K562 (cell line): ENCODE results near the gene PAX5. TPM values are rescaled to one million over a fixed set of nuclear protein-coding genes. Genes with fewer than 3 reads are reported as not detected.

Experiments
- ATAC-seq: fragments of 200-7000 bp; cut with Tn5 transposase; 3 replicates; pipeline ENCODE4 v1.9.1; 2020; ENCODE audit warnings: moderate library complexity
- BruUV-seq: library from RNA; stranded (reverse); fragments of 400-500 nt; replicated peaks from 2 replicates; lab custom pipeline; 2021; lab: Mats Ljungman, UMichigan
- CTCF ChIA-PET: fragments of 300-600 bp; formaldehyde crosslinking; extraction: SDS; loops from one replicate; lab custom pipeline; 2021; ENCODE audit warnings: low intra/inter-chr PET ratio; lab: Yijun Ruan, JAX
- POLR2A ChIA-PET: fragments of 300-600, 350-650 bp; sonication (Branson Sonifier 250); formaldehyde crosslinking; extraction: SDS; loops from one replicate; lab custom pipeline; 2021; ENCODE audit warnings: antibody characterized with exemption, inconsistent platforms; lab: Yijun Ruan, JAX
- DNase-seq, 4 experiments: peaks; one replicate each; pipeline versions ENCODE4 v3.0.0 to v3.0.0-alpha.2; 2011 to 2018; ENCODE audit warnings: low spot score in 3 of 4, mixed read lengths in 3 of 4; ENCODE audit errors: extremely low read depth in 1 of 4
- FAIRE-seq: peaks from 2 replicates; lab custom pipeline; 2011; peaks lifted over from hg19 to GRCh38; lab: Jason Lieb, UNC
- H2AFZ ChIP-seq: 2 replicates; pipeline ENCODE4 v1.6.0; 2011; ENCODE audit warnings: low read depth, low read length, control low read depth, inconsistent platforms
- H3K27ac ChIP-seq: fragments of 200-600 bp; 3 replicates; pipeline ENCODE4 v1.8.0; 2011; ENCODE audit warnings: low read depth, mild to moderate bottlenecking, control low read depth, inconsistent platforms, low read length, moderate library complexity, mixed read lengths; ENCODE audit errors: extremely low read depth
- H3K27me3 ChIP-seq, 2 experiments: fragments of 300-600 bp in 1 of 2; 2 replicates in 1 of 2; 3 replicates in 1 of 2; pipeline versions ENCODE4 v1.6.0 to v1.8.0; 2011; ENCODE audit warnings: inconsistent platforms in 2 of 2, low read length in 2 of 2, mild to moderate bottlenecking in 1 of 2, mixed read lengths in 1 of 2, moderate library complexity in 1 of 2; ENCODE audit not compliant: control insufficient read depth in 2 of 2, insufficient read depth in 2 of 2
- H3K36me3 ChIP-seq: fragments of 300-600 bp; 3 replicates; pipeline ENCODE4 v1.8.0; 2011; ENCODE audit warnings: mild to moderate bottlenecking, low read length, inconsistent platforms; ENCODE audit not compliant: control insufficient read depth, insufficient read depth
- H3K4me1 ChIP-seq, 2 experiments: fragments of 200-600 bp in 1 of 2; replicated peaks in 1 of 2; 2 replicates in 1 of 2; 3 replicates in 1 of 2; pipeline versions ENCODE4 v1.5.1 to v1.8.0; 2011; ENCODE audit warnings: inconsistent platforms in 2 of 2, low read length in 2 of 2, mild to moderate bottlenecking in 1 of 2, mixed read lengths in 1 of 2, moderate library complexity in 1 of 2; ENCODE audit not compliant: control insufficient read depth in 2 of 2, insufficient read depth in 2 of 2
- H3K4me2 ChIP-seq: 2 replicates; pipeline ENCODE4 v1.6.1; 2011; ENCODE audit warnings: low read length, control low read depth, inconsistent platforms, mixed read lengths; ENCODE audit not compliant: insufficient read depth
- H3K4me3 ChIP-seq: fragments of 200-600 bp; sonication (generic), shearing (Covaris generic); 2 replicates; pipeline ENCODE4 v1.5.1; 2016; ENCODE audit warnings: control low read depth, inconsistent platforms
- H3K79me2 ChIP-seq: fragments of 200-600 bp; 3 replicates; pipeline ENCODE4 v1.8.0; 2011; ENCODE audit warnings: low read length, inconsistent platforms; ENCODE audit not compliant: control insufficient read depth, insufficient read depth
- H3K9ac ChIP-seq, 2 experiments: 2 replicates each; pipeline versions ENCODE4 v1.6.0 to v1.6.1; 2011; ENCODE audit warnings: low read depth in 2 of 2, low read length in 2 of 2, control low read depth in 1 of 2, inconsistent platforms in 1 of 2, mild to moderate bottlenecking in 1 of 2, mixed read lengths in 1 of 2; ENCODE audit not compliant: insufficient read depth in 1 of 2
- H3K9me1 ChIP-seq: one replicate; pipeline ENCODE4 v1.6.0; 2011; ENCODE audit warnings: inconsistent platforms, mild to moderate bottlenecking, low read length, moderate library complexity; ENCODE audit not compliant: control insufficient read depth, insufficient read depth
- H3K9me3 ChIP-seq: replicated peaks from 2 replicates; pipeline ENCODE4 v1.5.1; 2011; ENCODE audit warnings: low read depth, low read length, inconsistent platforms; ENCODE audit not compliant: control insufficient read depth, insufficient read depth
- H4K20me1 ChIP-seq: replicated peaks from 2 replicates; pipeline ENCODE4 v1.6.1; 2011; ENCODE audit warnings: low read length, inconsistent platforms, mixed read lengths; ENCODE audit not compliant: control insufficient read depth, insufficient read depth
- CBFB ChIP-seq: sonication (generic); formaldehyde crosslinking; IDR thresholded peaks from 2 replicates; pipeline ENCODE4 v1.4.0; 2020; ENCODE audit warnings: mild to moderate bottlenecking, missing genetic modification reagents
- CHD2 ChIP-seq: IDR thresholded peaks from 2 replicates; pipeline ENCODE4 v1.6.1; 2011; ENCODE audit warnings: low read depth, low read length
- HLTF ChIP-seq: fragments of 450-650 bp; IDR thresholded peaks from 2 replicates; pipeline ENCODE4 v1.6.1; 2016
- ID3 ChIP-seq, 2 experiments: fragments of 250-450 bp in 1 of 2; fragments of 450-650 bp in 1 of 2; sonication (Bioruptor Pico) in 1 of 2; IDR thresholded peaks; 2 replicates each; pipeline versions ENCODE4 v1.6.1 to v1.8.0; 2016 to 2021; ENCODE audit warnings: mild to moderate bottlenecking in 2 of 2, moderate library complexity in 2 of 2, missing compliant biosample characterization in 1 of 2, missing genetic modification characterization in 1 of 2
- ILK ChIP-seq: fragments of 450-650 bp; IDR thresholded peaks from 2 replicates; pipeline ENCODE4 v1.6.1; 2016; ENCODE audit warnings: missing genetic modification characterization, low read depth, mild to moderate bottlenecking, missing compliant biosample characterization, moderate library complexity, borderline replicate concordance
- MECOM ChIP-seq: fragments of 250-450 bp; sonication (Bioruptor Pico); IDR thresholded peaks from 2 replicates; pipeline ENCODE4 v1.8.0; 2022; ENCODE audit warnings: inconsistent platforms
- MED1 ChIP-seq: sonication (generic); formaldehyde crosslinking; IDR thresholded peaks from 2 replicates; pipeline ENCODE4 v1.8.1; 2023; ENCODE audit warnings: missing genetic modification reagents, borderline replicate concordance
- NFE2L1 ChIP-seq: fragments of 450-650 bp; IDR thresholded peaks from 2 replicates; pipeline ENCODE4 v1.6.1; 2016; ENCODE audit warnings: missing genetic modification characterization, low read depth, mild to moderate bottlenecking, missing compliant biosample characterization, moderate library complexity, borderline replicate concordance
- SNAPC5 ChIP-seq: fragments of 250-450 bp; sonication (Bioruptor Pico); IDR thresholded peaks from 2 replicates; pipeline ENCODE4 v1.8.0; 2021; ENCODE audit warnings: moderate library complexity, mild to moderate bottlenecking, inconsistent platforms
- STAT5A ChIP-seq: IDR thresholded peaks from 2 replicates; pipeline ENCODE4 v1.6.1; 2012; ENCODE audit warnings: low read length, inconsistent platforms, borderline replicate concordance
- TCF15 ChIP-seq: fragments of 250-450 bp; sonication (Bioruptor Pico); IDR thresholded peaks from 2 replicates; pipeline ENCODE4 v1.8.0; 2022; ENCODE audit warnings: moderate library complexity, mild to moderate bottlenecking, inconsistent platforms
- XRCC5 ChIP-seq: fragments of 200-400 bp; formaldehyde crosslinking; IDR thresholded peaks from 2 replicates; pipeline ENCODE4 v1.6.1; 2017; ENCODE audit warnings: low read depth, mild to moderate bottlenecking, low read length
- ZNF449 ChIP-seq: fragments of 250-450 bp; sonication (Bioruptor Pico); IDR thresholded peaks from 2 replicates; pipeline ENCODE4 v1.8.0; 2022; ENCODE audit warnings: moderate library complexity, mild to moderate bottlenecking, inconsistent platforms
- WGBS: fragments of 100-300 bp; shearing (Covaris generic); methylation state at CpG from one replicate; pipeline ENCODE4 v1.1.6; 2016; ENCODE audit warnings: low coverage, mixed read lengths; ENCODE audit not compliant: insufficient coverage; ENCODE audit errors: missing lambda C conversion rate; 5-methylcytosine and 5-hydroxymethylcytosine counted together
- in situ Hi-C: fragments of 300-500 bp; cut with MboI; formaldehyde crosslinking; loops from 4 replicates; pipeline ENCODE4 v1.15.0; 2018; ENCODE audit warnings: inconsistent platforms, mixed read lengths
- intact Hi-C: fragments of 100-400 bp; cut with micrococcal nuclease; formaldehyde crosslinking; loops from 2 replicates; pipeline ENCODE4 v1.14.2; 2022
- polyA plus RNA-seq, 8 experiments: library from polyadenylated mRNA; depleted of rRNA in 4 of 8; stranded (reverse) in 5 of 8; unstranded in 3 of 8; fragments of >200 nt; fragmentation: Nextera tagmentation in 2 of 8; fragmentation: Illumina TruSeq in 1 of 8; extraction: Ambion mirVana in 2 of 8; extraction: Trizol in 1 of 8; gene quantifications; 2 replicates each; pipeline versions ENCODE4 v1.2.1 to v1.2.3, GENCODE V29; 2011 to 2014; ENCODE audit warnings: inconsistent platforms in 1 of 8, missing spikeins in 1 of 8
- total RNA-seq, 7 experiments: library from RNA; depleted of rRNA in 6 of 7; stranded (reverse); fragments of >200 nt in 6 of 7; fragmentation: Illumina TruSeq in 2 of 7; extraction: Trizol in 2 of 7; gene quantifications; 2 replicates each; pipeline versions ENCODE4 v1.2.1 to v1.2.3, GENCODE V29; 2011 to 2021; ENCODE audit warnings: low replicate concordance in 1 of 7

The PAX5 gene
- total and polyA plus RNA-seq, 9 of the 15 experiments (the other 6 are each of a cell fraction or from before 2014, with no cell fraction given), result 0.03 to 0.09 TPM; not detected in 7

GRCh38 chr9:36899406-36899805, 134.7 kb downstream of the PAX5 start:
- DNase-seq (no peak), ATAC-seq (no peak), FAIRE-seq (no peak)
- Histone ChIP-seq H3K4me3 (no peak overlapping the region), H3K4me2 (no peak overlapping the region), H3K79me2 (no peaks in the 10 kb centered on the region), H4K20me1 (0 out of 2 replicates have a peak, but pooled peaks cover 3% of the 10 kb centered on the region), H3K27me3 (peaks cover 4 to 43% of the 10 kb centered on the region in 2 experiments), H3K4me1 (no peaks in the 10 kb centered on the region), H3K9me3 (no peaks in the 10 kb centered on the region), H3K36me3 (no peaks in the 10 kb centered on the region), H2AFZ (no peak overlapping the region), H3K27ac (no peak overlapping the region), H3K9ac (no peak overlapping the region), H3K9me1 (no peaks in the 10 kb centered on the region)
- ChIA-PET POLR2A (no interaction called here), CTCF (no interaction called here)
- 9% methylated on average over 3 of the region's 4 CpGs for WGBS
- TF ChIP-seq HLTF, result no peak
- TF ChIP-seq STAT5A, result no peak
- no peak for TF ChIP-seq CBFB
- no peak for TF ChIP-seq NFE2L1 (tag)
- no peak for TF ChIP-seq ILK (tag)
- no peak for TF ChIP-seq MED1 (CRISPR knock-in tag)
- TF ChIP-seq CHD2, result no peak
- TF ChIP-seq TCF15 (CRISPR knock-in tag), result no peak
- TF ChIP-seq XRCC5, result no peak
- no peak for TF ChIP-seq SNAPC5 (CRISPR knock-in tag)
- no peak for TF ChIP-seq MECOM (CRISPR knock-in tag)
- no peak for TF ChIP-seq ID3 (CRISPR knock-in tag; IDR thresholded peaks at IDR 0.05)
- no peak for TF ChIP-seq ID3 (tag; IDR thresholded peaks at IDR 0.05)
- TF ChIP-seq ZNF449 (CRISPR knock-in tag), result no peak
- in situ Hi-C loops (no loop called here), intact Hi-C loops (no loop called here)
- no TSS peak for BruUV-seq
